Activated CD4-positive, alpha-beta T cell treated with anti-CD3 and anti-CD28 coated beads for 36 hours (primary cell): ENCODE results near the gene SKI. TPM values are rescaled to one million over a fixed set of nuclear protein-coding genes. Genes with fewer than 3 reads are reported as not detected.

Experiments used
- ATAC-seq: fragments of 200-7000 bp; cut with Tn5 transposase; one replicate; pipeline ENCODE4 v1.10.0; 2021; ENCODE audit warnings: mild to moderate bottlenecking, moderate library complexity
- CTCF ChIA-PET: fragments of 350-600 bp; sonication (Branson Sonifier 250); formaldehyde crosslinking; loops from one replicate; lab custom pipeline; 2021; ENCODE audit warnings: antibody characterized with exemption; lab: Charles Lee
- POLR2A ChIA-PET: fragments of 350-600 bp; sonication (Branson Sonifier 250); formaldehyde crosslinking; loops from one replicate; lab custom pipeline; 2021; ENCODE audit warnings: antibody characterized with exemption, inconsistent platforms; lab: Charles Lee
- DNase-seq: peaks from one replicate; pipeline ENCODE4 v3.0.0-alpha.2; 2020
- H3K27ac Mint-ChIP-seq: one replicate; pipeline ENCODE4 v1.8.0; 2021; ENCODE audit warnings: mixed read lengths
- H3K27me3 Mint-ChIP-seq: one replicate; pipeline ENCODE4 v1.8.0; 2021; ENCODE audit warnings: mixed read lengths
- H3K36me3 Mint-ChIP-seq: one replicate; pipeline ENCODE4 v1.8.0; 2021; ENCODE audit warnings: low read depth, mixed read lengths
- H3K4me1 Mint-ChIP-seq: one replicate; pipeline ENCODE4 v1.8.0; 2021; ENCODE audit warnings: mixed read lengths
- H3K4me3 Mint-ChIP-seq: one replicate; pipeline ENCODE4 v1.8.0; 2021; ENCODE audit warnings: mild to moderate bottlenecking, moderate library complexity, mixed read lengths
- H3K9me3 Mint-ChIP-seq: one replicate; pipeline ENCODE4 v1.8.0; 2021; ENCODE audit warnings: low read depth, mixed read lengths
- intact Hi-C, 2 experiments: fragments of 100-400 bp; cut with DNase I in 1 of 2; cut with micrococcal nuclease in 1 of 2; formaldehyde crosslinking; loops; one replicate each; pipeline versions ENCODE4 v1.14.2 to v1.15.1; 2022 to 2024; cut with DNase I, micrococcal nuclease
- total RNA-seq, 2 experiments: library from RNA; stranded (reverse); gene quantifications; one replicate each; pipeline ENCODE4 v1.2.3, GENCODE V29; 2021

Gene SKI
- total RNA-seq, 2 experiments from 2014 or later: 28.7 to 34.0 TPM

GRCh38 chr1:2267862-2268261, 39.7 kb downstream of the SKI start:
- peaks cover 44% of the 10 kb centered on the region for H3K4me1 Mint-ChIP-seq

GRCh38 chr1:2268285-2269056, 40.4 kb downstream of the SKI start:
- Mint-ChIP-seq H3K4me3 (no peak overlapping the region), H3K9me3 (no peaks in the 10 kb centered on the region), H3K27me3 (no peaks in the 10 kb centered on the region), H3K27ac (peak overlapping the region; percentile 31), H3K4me1 (peaks cover 45% of the 10 kb centered on the region), H3K36me3 (peaks cover 6% of the 10 kb centered on the region)
- intact Hi-C loops: no loop called here
- CTCF ChIA-PET: interaction anchor here (0.7 kb wide), 1 partner anchor 115 kb away, joined by 5 read pairs; no protein-coding TSS in a partner anchor
- no peak for DNase-seq
- POLR2A ChIA-PET: no interaction called here
- no peak for ATAC-seq

More at GRCh38 chr1:2267862-2268261, 39.7 kb downstream of the SKI start:
- Mint-ChIP-seq H3K36me3 (peaks cover 6% of the 10 kb centered on the region), H3K27me3 (no peaks in the 10 kb centered on the region), H3K27ac (no peak overlapping the region), H3K9me3 (no peaks in the 10 kb centered on the region), H3K4me3 (no peak overlapping the region)
- ChIA-PET POLR2A (no interaction called here), CTCF (interaction anchor here (0.6 to 0.7 kb wide), 2 partner anchors 44 to 116 kb away, joined by 3 to 5 read pairs; no protein-coding TSS in a partner anchor)
- DNase-seq (no peak), ATAC-seq (no peak)
- intact Hi-C loops: no loop called here

DNA sequence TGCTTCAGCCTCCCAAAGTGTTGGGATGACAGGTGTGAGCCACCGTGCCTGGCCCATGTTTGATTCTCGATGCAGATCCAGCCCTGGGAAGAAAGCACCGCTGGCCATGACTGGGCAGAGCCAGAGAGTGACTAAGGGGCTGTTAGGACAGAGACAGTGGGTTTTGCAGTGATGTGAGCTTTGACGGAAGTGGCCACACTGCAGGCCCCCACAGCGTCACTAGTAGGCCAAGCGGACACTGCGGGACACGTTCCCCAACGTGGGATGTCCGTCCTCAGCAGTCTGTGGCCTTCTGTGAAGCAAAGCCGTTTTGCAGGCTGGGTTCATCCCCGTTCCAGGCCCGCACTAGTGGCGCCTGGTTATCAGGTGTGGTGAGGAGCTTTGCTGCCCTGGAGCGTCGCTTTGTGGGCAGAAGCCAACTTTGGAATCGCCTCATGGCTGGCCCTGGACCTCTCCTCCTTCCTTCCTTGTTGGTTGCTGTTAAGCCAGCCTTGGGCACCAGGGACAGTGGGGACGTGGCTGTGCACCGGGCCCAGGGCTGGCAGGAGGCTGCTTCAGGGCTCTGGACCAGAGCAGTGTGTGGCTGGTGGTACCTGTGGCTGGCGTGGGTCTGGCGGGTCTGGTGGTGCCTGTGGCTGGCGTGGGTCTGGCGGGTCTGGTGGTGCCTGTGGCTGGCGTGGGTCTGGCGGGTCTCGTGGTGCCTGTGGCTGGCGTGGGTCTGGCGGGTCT, 41.2 kb downstream of the SKI start:
- Mint-ChIP-seq H3K36me3 (peaks cover 6% of the 10 kb centered on the region), H3K9me3 (no peaks in the 10 kb centered on the region), H3K27ac (no peak overlapping the region), H3K4me1 (peaks cover 49% of the 10 kb centered on the region), H3K4me3 (no peak overlapping the region), H3K27me3 (no peaks in the 10 kb centered on the region)
- POLR2A ChIA-PET: no interaction called here
- ATAC-seq (no peak), DNase-seq (no peak)
- intact Hi-C loops: no loop called here
- CTCF ChIA-PET: no interaction called here

DNA sequence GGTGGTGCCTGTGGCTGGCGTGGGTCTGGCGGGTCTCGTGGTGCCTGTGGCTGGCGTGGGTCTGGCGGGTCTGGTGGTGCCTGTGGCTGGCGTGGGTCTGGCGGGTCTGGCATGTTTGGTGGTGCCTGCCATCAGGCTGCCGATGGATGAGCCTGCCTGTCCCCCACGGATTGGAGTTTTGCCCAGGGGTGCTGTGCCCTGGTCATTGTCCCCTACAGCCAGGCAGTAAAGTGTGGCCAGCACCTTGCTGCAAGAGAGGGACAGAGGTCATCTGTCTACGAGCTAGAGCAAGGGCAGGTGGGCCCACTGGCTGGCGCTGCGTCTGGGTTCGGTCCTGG, 41.8 kb downstream of the SKI start:
- ATAC-seq: no peak
- POLR2A ChIA-PET: no interaction called here

DNA sequence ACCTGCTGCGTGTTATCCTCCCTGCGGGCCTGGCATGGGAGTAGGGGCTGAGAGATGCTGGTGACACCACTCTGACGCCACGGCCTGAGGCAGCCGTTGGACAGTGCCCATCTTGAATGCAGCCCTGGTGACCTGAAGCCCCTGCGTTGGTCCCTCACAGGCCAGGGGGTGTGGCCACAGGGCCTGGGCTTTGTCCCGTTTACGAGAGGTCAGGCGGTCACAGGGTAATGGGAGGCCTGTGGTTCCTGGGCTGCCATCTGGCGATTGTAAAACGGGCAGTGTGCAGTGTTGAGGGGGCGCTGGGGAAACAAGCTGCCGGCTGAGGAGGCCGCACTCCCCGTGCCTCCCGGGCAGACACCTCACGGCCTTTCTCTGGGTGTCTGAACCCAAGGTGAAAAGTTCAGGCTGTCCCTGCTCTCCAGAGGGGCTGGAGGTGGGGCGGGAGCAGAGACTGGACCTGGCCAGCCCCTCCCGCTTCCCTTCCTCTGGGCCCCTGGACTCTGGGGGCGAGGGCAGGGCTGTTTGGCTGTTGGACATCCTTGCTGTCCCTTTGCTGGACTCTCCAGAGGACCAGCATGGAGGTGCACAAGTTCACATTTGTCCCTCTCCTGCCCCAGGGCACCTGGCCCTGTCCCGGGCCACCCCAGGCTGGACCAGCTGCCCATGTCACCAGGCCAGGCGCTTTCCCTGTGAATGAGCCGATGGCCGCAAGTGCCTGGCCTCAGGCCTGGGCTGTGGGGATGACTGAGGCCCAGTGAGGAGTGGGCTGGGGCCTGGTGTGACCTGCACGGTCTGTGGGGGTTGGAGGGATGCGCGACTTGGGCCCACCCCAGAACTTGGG, 42.4 kb downstream of the SKI start:
- ATAC-seq (no peak), DNase-seq (no peak)
- intact Hi-C loops: no loop called here
- no peak overlapping the region for H3K27ac Mint-ChIP-seq
- no peaks in the 10 kb centered on the region for H3K9me3 Mint-ChIP-seq
- H3K27me3 Mint-ChIP-seq: no peaks in the 10 kb centered on the region
- POLR2A ChIA-PET: no interaction called here
- H3K4me1 Mint-ChIP-seq: peaks cover 47% of the 10 kb centered on the region
- H3K36me3 Mint-ChIP-seq: peaks cover 3% of the 10 kb centered on the region
- CTCF ChIA-PET: no interaction called here
- H3K4me3 Mint-ChIP-seq: no peak overlapping the region

More for the DNA sequence above, 41.8 kb downstream of the SKI start:
- no peak for DNase-seq
- peaks cover 47% of the 10 kb centered on the region for H3K4me1 Mint-ChIP-seq
- H3K4me3 Mint-ChIP-seq: no peak overlapping the region
- H3K36me3 Mint-ChIP-seq: peaks cover 6% of the 10 kb centered on the region
- H3K27me3 Mint-ChIP-seq: no peaks in the 10 kb centered on the region
- CTCF ChIA-PET: no interaction called here
- H3K27ac Mint-ChIP-seq: no peak overlapping the region
- no peaks in the 10 kb centered on the region for H3K9me3 Mint-ChIP-seq
- intact Hi-C loops: no loop called here

GRCh38 chr1:2271211-2271721, 43.1 kb downstream of the SKI start:
- Mint-ChIP-seq H3K36me3 (peaks cover 3% of the 10 kb centered on the region), H3K4me3 (no peak overlapping the region), H3K27me3 (no peaks in the 10 kb centered on the region), H3K4me1 (peaks cover 49% of the 10 kb centered on the region), H3K9me3 (no peaks in the 10 kb centered on the region), H3K27ac (no peak overlapping the region)
- ChIA-PET POLR2A (no interaction called here), CTCF (no interaction called here)
- ATAC-seq (no peak), DNase-seq (no peak)
- intact Hi-C loops: no loop called here

DNA sequence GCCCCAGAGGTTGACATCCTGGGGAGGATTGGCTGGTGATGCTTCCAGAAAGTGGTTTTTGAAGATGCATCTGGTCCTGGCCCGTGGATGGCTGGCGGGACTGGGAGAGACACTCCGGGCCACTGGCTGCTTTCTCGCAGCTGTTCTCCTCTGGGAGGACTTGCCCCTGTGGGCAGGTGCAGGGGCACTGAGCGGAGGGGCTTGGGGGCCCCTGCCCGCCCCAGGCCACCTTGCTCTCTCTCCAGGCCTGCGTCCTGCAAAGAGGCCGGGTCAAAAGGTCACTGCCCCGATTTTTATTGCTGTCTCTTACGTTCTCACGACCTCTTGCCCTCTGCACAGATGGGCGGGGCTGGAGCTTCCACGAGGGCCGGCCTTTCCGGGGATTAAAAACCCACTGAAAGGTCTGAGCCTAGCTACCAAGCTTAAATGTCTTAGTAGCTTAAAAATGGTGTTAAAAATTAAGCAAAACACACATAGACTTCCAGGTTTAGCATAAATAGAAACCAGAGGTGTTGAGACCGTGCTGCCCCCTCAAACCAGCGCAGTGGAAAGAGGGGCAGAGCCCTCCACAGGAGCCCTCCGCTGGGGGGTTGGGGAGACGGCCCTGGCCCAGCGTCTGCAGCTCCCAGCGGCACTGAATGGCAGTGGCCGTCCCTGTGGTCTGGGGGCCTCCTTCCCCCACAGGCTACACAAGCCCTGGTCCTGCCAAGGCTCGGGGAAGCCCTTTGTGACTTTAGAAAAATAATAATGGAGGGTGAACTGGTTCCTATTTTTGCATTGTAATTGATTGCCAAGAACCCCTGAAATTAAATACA, 43.9 kb downstream of the SKI start:
- Mint-ChIP-seq H3K9me3 (no peaks in the 10 kb centered on the region), H3K4me1 (peaks cover 49% of the 10 kb centered on the region), H3K27ac (no peak overlapping the region), H3K36me3 (peaks cover 4% of the 10 kb centered on the region), H3K4me3 (no peak overlapping the region), H3K27me3 (no peaks in the 10 kb centered on the region)
- CTCF ChIA-PET: interaction anchor here (0.7 kb wide), 1 partner anchor 40 kb away, joined by 3 read pairs; no protein-coding TSS in a partner anchor
- ATAC-seq (no peak), DNase-seq (no peak)
- intact Hi-C loops: no loop called here
- POLR2A ChIA-PET: no interaction called here

DNA sequence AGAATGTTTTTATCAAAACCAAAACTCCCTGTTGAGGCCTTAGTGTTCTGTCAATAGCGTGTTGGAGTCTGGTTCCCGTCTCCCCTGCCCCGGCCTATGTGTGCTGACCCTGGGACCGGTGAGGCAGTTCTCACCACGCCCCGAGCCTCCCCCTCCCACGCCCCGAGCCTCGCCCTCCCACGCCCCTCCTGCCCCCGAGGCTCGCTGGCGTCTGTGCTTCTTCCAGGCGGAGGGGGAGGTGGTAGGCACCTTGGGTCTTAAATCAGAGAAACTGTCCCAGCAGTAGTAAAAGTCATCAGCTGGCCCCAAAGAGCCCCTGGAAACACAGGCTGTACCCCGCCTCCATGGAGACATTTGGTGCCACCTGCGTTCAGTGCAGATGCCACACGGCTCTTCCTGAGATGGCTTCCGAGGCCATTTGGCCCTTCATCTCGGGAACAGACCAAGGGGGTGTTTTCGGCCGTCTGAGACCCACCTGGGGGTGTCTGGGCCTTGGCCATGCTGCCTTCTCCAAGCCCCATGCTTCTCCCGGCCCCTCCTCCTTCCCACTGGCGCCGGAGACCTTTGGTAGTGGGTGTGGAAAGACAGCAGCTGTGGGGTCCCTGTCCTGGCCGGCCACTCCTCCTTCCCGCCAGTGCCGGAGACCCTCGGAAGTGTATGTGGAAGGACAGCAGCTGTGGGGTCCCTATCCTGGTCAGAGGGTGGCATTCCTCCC, 44.7 kb downstream of the SKI start:
- ChIA-PET CTCF (interaction anchor here (0.7 kb wide), 1 partner anchor 40 kb away, joined by 3 read pairs; no protein-coding TSS in a partner anchor), POLR2A (no interaction called here)
- Mint-ChIP-seq H3K27ac (no peak overlapping the region), H3K36me3 (peaks cover 10% of the 10 kb centered on the region), H3K9me3 (no peaks in the 10 kb centered on the region), H3K4me3 (no peak overlapping the region), H3K27me3 (no peaks in the 10 kb centered on the region), H3K4me1 (peaks cover 54% of the 10 kb centered on the region)
- intact Hi-C loops: no loop called here
- ATAC-seq (no peak), DNase-seq (no peak)

DNA sequence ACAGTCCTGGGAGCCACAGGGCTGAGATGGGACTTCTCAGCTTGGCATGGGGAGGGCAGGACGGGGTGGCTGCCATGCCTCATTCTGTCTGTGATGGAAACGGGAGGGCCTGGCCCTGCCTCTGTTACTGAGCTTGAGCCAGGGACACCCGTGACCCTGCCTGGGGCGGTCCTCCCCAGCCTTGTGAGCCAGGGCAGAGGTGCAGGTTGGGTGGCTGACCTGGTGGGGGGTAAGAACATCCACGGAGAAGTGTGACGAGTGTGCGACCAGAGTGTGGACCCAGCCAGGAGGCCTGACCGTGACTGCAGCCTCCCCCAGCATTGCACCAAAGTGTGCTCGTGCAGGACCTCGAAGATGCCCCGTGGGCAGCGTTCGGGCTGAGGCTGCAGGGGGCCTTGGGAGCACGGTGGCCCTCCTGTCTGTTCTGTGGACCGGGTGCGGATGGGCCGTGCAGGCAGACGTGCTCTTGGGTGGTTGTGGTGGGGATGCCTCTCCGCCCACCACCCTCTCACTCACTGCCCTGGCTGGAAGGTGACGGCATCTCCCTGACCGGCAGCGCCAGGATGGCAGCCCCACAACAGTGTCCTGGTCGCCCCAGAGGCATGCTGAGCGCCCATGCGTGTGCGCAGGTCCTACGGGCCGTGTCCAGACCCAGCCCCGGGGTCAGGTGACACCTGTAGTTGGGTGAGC, 45.4 kb downstream of the SKI start:
- DNase-seq (no peak), ATAC-seq (no peak)
- Mint-ChIP-seq H3K27ac (no peak overlapping the region), H3K4me1 (peaks cover 56% of the 10 kb centered on the region), H3K4me3 (no peak overlapping the region), H3K9me3 (no peaks in the 10 kb centered on the region), H3K36me3 (peaks cover 11% of the 10 kb centered on the region), H3K27me3 (no peaks in the 10 kb centered on the region)
- ChIA-PET CTCF (no interaction called here), POLR2A (no interaction called here)
- intact Hi-C loops: no loop called here
